SJCRH30 (cell line): ENCODE measurements around the gene EHMT1. TPM values are rescaled to one million over a fixed set of nuclear protein-coding genes. Genes with fewer than 3 reads are reported as not detected.

Source experiments
- DNase-seq, 2 experiments: peaks; one replicate each; pipeline ENCODE4 v3.0.0-alpha.2; 2015 to 2020
- H3K27ac ChIP-seq: fragments of 250-450 bp; sonication (Bioruptor Pico); 2 replicates; pipeline ENCODE4 v1.5.1; 2020; ENCODE audit warnings: mild to moderate bottlenecking, moderate library complexity
- H3K27me3 ChIP-seq: fragments of 250-450 bp; sonication (Bioruptor Pico); 2 replicates; pipeline ENCODE4 v1.5.1; 2020; ENCODE audit warnings: mild to moderate bottlenecking, moderate library complexity
- H3K36me3 ChIP-seq: fragments of 250-450 bp; sonication (Bioruptor Pico); 2 replicates; pipeline ENCODE4 v1.5.1; 2020; ENCODE audit warnings: mild to moderate bottlenecking, moderate library complexity
- H3K4me1 ChIP-seq: fragments of 250-450 bp; sonication (Bioruptor Pico); 2 replicates; pipeline ENCODE4 v1.5.1; 2020; ENCODE audit warnings: mild to moderate bottlenecking, moderate library complexity
- H3K4me3 ChIP-seq: fragments of 250-450 bp; sonication (Bioruptor Pico); 2 replicates; pipeline ENCODE4 v1.5.1; 2020; ENCODE audit warnings: mild to moderate bottlenecking, moderate library complexity
- H3K9me3 ChIP-seq: fragments of 250-450 bp; sonication (Bioruptor Pico); replicated peaks from 2 replicates; pipeline ENCODE4 v1.5.1; 2020; ENCODE audit warnings: mild to moderate bottlenecking, moderate library complexity
- total RNA-seq: library from RNA; depleted of rRNA; stranded (reverse); fragments of >200 nt; shearing (Covaris generic); gene quantifications from 2 replicates; pipeline ENCODE4 v1.2.3, GENCODE V29; 2014; rRNA removed

EHMT1 gene
- 77.3 and 79.6 TPM in 2 replicates for total RNA-seq

DNA sequence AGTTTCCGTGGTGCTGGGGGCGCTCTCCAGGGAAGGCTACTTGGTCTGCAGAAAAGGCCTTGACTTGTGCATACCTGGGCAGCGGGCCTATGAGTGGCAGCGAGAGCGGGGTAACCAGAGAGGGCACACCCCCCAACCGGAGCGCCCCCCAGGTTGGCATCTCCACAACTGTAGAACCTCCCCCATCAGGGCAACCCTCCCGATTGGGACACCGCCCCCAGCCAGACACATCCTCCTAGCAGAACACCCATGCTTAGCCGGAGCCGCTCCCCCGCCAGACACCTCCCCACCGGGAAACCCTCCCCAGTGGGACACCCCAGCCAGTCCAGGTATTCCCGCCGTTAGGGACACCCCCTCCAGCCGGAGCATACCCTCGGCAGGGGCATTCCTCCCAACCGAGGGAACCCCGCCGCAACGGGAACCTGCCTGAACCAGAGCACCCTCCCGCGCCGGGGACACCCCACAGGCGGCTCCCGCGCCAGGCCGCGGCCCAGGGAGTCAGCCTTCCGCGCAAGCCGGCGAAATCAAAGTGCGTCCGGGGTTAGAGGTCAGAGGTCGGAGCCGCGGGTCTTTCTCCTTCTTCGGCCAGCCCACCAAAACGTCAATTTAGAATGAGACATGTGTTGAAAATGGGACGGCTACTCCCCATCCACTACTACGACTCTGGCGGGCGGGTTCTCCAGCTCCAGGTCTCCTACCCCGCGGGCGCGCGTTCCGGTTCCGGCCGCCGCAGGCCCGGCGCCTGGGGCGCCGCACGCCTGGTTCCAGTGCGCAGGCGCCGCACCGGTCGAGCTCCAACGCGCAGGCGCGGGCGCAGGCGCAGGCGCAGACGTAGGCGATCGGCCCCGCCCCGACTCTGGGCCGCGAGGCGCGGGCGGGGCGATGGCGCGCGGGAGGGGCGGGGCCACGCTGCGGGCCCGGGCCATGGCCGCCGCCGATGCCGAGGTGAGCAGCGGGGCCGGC is at the start of gene EHMT1:
Gene EHMT1 (plus strand): TSS at position 901 of the 963 bp plus-strand sequence. CDS start 24 bp downstream, at position 925.
- no peaks in the 10 kb centered on the region; the same call in 1 of the 2 replicates for H3K4me1 ChIP-seq
- H3K27me3 ChIP-seq: no peaks in the 10 kb centered on the region
- peak within 1 kb of the TSS; percentile 69 for H3K27ac ChIP-seq
- H3K4me3 ChIP-seq: peak within 1 kb of the TSS; percentile 85
- H3K36me3 ChIP-seq: peaks cover 37% of the 10 kb centered on the region
- peak; percentile 78 to 92 for DNase-seq
- H3K9me3 ChIP-seq: no peaks in the 10 kb centered on the region

- no peak overlapping the region for H3K4me3 ChIP-seq
- no peaks in the 10 kb centered on the region for H3K27me3 ChIP-seq
- H3K4me1 ChIP-seq: no peaks in the 10 kb centered on the region
- no peak overlapping the region for H3K27ac ChIP-seq
- no peaks in the 10 kb centered on the region for H3K9me3 ChIP-seq
- no peak for DNase-seq
- H3K36me3 ChIP-seq: peaks cover 28% of the 10 kb centered on the region
Measured at GRCh38 chr9:137569609-137570203, 49.1 kb upstream of the EHMT1 start.

GRCh38 chr9:137570566-137570965 is 48.2 kb upstream of the EHMT1 start:
- no peaks in the 10 kb centered on the region for H3K4me1 ChIP-seq
- no peak overlapping the region for H3K27ac ChIP-seq
- peaks cover 32% of the 10 kb centered on the region for H3K36me3 ChIP-seq
- no peaks in the 10 kb centered on the region for H3K27me3 ChIP-seq
- no peak for DNase-seq
- no peak overlapping the region for H3K4me3 ChIP-seq
- H3K9me3 ChIP-seq: no peaks in the 10 kb centered on the region

DNA sequence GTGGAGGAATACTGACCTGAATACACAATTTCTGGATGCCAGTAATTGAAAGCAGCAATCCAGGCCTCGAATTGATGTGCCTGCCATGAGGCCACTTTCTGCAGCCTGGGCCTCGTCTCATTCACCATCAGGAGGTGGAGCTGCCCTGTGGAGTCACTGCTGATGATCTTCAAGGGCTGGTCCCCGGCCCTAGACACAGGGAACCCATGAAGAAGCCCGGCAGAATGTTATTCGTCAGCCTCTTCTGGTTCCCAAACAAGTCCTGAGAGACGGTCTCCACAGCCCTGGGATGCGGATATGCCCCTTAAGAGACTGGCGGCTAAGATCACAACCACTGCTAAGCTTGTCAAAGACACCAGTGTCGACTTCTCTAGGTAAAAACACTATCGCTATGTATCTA is 44.6 kb upstream of the EHMT1 start:
- DNase-seq: no peak
- Histone ChIP-seq H3K4me1 (no peaks in the 10 kb centered on the region; the same call in 1 of the 2 replicates), H3K36me3 (peaks cover 35% of the 10 kb centered on the region), H3K4me3 (no peak overlapping the region), H3K9me3 (no peaks in the 10 kb centered on the region), H3K27me3 (no peaks in the 10 kb centered on the region), H3K27ac (no peak overlapping the region)

- Histone ChIP-seq H3K4me3 (no peak overlapping the region), H3K27me3 (no peaks in the 10 kb centered on the region), H3K4me1 (peaks cover 6% of the 10 kb centered on the region; the same call in 1 of the 2 replicates), H3K9me3 (no peaks in the 10 kb centered on the region), H3K27ac (no peak overlapping the region), H3K36me3 (peaks cover 35% of the 10 kb centered on the region)
- no peak for DNase-seq
Measured at GRCh38 chr9:137575364-137575715, 43.5 kb upstream of the EHMT1 start.

- Histone ChIP-seq H3K36me3 (peaks cover 30% of the 10 kb centered on the region), H3K9me3 (no peaks in the 10 kb centered on the region), H3K27me3 (no peaks in the 10 kb centered on the region), H3K4me3 (no peak overlapping the region), H3K4me1 (peaks cover 9% of the 10 kb centered on the region; the same call in 1 of the 2 replicates), H3K27ac (no peak overlapping the region)
- DNase-seq: no peak
Measured at GRCh38 chr9:137575716-137576411, 42.9 kb upstream of the EHMT1 start.

DNA sequence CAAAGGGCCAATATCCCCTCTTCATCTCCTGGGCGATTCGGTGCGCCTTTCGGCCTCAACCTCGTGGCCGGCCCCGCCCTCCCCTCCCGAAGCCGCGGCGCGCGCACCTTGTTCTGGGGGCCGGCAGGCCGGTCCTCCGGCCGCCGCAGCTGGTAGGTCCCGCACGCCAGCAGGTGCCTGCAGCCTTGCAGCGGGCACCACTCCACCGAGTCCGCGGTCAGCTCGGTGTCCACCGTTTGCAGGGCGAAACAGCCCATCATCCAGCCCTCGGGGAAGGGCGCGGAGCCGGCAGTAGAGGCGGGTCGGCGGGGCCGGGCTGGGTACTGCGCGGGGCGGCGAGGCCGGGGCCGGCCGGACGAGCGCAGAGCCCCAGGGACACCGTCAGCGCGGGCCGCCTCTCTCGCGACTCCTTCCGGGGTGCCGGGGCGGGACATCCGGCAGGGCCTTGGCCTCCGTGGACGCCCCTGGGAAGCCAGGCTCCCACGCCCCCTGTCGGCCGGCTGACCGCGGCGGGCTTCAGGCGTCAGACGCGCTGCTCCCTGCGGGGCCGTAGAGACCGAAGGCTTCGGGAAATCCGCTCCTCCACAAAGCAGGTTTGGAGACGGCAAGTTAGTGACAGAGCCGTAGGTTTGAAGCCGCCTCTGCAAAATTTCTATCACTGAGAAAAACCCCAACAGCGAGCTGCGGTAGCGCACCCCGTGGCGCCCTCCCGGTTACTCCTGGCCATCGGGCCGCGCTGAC is 40.1 kb upstream of the EHMT1 start, which contains the start of gene DPH7:
Gene DPH7 (minus strand): TSS at position 408 of the 741 bp plus-strand sequence. CDS start 148 bp downstream, at position 260.
- DNase-seq: peak; percentile 96
- peak within 1 kb of the TSS; percentile 95 for H3K4me3 ChIP-seq
- H3K27ac ChIP-seq: peak within 1 kb of the TSS; percentile 46
- no peaks in the 10 kb centered on the region for H3K27me3 ChIP-seq
- no peaks in the 10 kb centered on the region for H3K9me3 ChIP-seq
- peaks cover 9% of the 10 kb centered on the region; the same call in 1 of the 2 replicates for H3K4me1 ChIP-seq
- peaks cover 29% of the 10 kb centered on the region for H3K36me3 ChIP-seq

DNA sequence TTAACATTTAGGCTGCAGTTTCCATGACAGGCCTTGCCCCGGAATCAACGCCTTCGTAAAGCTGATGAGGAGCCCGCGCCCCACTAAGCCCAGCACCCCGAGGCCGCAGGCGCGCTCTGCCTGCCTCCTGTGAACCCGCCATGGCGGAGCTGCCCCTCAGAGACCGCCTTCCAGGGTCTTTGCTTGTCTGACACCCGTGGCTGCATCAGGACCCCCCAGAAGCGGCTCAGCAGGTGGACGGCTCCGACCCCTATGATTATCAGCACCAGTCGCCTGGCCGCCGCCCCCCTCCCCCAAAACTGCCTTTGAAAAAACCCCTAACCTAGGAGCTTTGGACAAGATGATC is 39.6 kb upstream of the EHMT1 start:
- Histone ChIP-seq H3K4me3 (peak overlapping the region; percentile 95; the same call in 1 of the 2 replicates), H3K9me3 (no peaks in the 10 kb centered on the region), H3K27me3 (no peaks in the 10 kb centered on the region), H3K27ac (no peak overlapping the region), H3K4me1 (peaks cover 9% of the 10 kb centered on the region; the same call in 1 of the 2 replicates), H3K36me3 (peaks cover 24% of the 10 kb centered on the region; the same call in 1 of the 2 replicates)
- no peak for DNase-seq

DNA sequence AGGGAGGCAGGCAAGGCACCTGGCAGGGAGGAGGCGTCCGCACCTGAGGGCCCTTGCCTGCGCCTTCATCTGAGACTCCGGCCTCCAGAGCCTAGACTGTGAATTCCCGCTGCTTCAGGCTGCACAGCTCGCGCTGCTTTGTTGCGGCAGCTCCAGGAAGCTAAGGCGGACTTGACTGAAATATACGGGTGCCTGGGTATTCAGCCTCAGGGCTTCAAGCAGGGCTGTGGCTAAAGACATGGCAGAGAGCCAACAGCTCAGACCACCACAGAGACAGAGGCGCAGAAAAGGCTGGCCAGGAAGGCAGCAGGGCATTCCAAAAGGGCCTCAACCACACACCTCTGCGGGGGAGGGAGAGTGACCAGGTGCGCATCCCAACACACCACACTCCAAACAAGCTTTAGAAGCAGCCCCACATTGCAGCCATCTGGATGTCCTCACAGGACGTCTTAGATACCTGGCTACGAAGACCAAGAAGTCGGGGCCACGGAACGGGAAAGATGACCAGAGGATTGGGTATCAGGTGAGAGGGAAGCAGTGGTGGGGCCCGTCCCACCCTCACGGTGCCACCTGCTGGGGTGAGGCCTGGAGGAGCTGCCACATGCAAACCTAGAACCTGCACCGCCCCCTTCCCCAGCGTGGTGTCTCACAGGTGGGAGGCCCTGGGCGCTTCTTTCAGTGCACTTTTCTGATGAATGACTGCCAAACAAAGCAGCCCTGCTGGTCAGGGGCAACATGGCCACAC is 38.4 kb upstream of the EHMT1 start:
- Histone ChIP-seq H3K4me1 (peaks cover 9% of the 10 kb centered on the region; the same call in 1 of the 2 replicates), H3K36me3 (peaks cover 23% of the 10 kb centered on the region; the same call in 1 of the 2 replicates), H3K27ac (no peak overlapping the region), H3K27me3 (no peaks in the 10 kb centered on the region), H3K4me3 (no peak overlapping the region), H3K9me3 (no peaks in the 10 kb centered on the region)
- peak; percentile 81 for DNase-seq

DNA sequence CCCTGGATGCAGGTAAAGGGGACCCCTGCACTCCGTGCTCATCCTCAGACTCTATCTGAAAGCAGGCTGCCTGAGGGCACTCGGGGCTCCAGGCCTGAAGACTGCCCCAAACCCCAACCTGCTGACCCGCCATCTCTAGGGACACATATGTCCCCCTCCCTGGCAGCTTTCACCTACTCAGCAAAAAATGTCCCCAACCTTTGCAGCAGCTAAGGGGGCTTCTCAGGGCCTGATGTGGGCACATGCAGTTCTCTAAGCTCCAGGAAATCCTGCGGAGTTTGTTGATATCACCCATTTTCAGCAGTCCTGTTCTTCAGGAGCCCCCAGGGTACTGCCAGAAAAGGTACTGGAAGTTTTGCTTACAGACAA is 37.9 kb upstream of the EHMT1 start:
- Histone ChIP-seq H3K4me3 (no peak overlapping the region), H3K36me3 (peaks cover 23% of the 10 kb centered on the region; the same call in 1 of the 2 replicates), H3K27ac (no peak overlapping the region), H3K4me1 (peaks cover 9% of the 10 kb centered on the region; the same call in 1 of the 2 replicates), H3K9me3 (no peaks in the 10 kb centered on the region), H3K27me3 (no peaks in the 10 kb centered on the region)
- DNase-seq: no peak

GRCh38 chr9:137581361-137582285 is 37.2 kb upstream of the EHMT1 start:
- Histone ChIP-seq H3K4me3 (no peak overlapping the region), H3K27me3 (no peaks in the 10 kb centered on the region), H3K27ac (no peak overlapping the region), H3K9me3 (no peaks in the 10 kb centered on the region), H3K4me1 (peaks cover 9% of the 10 kb centered on the region; the same call in 1 of the 2 replicates), H3K36me3 (peaks cover 25% of the 10 kb centered on the region)
- DNase-seq: no peak

GRCh38 chr9:137582286-137582860 is 36.4 kb upstream of the EHMT1 start:
- H3K27me3 ChIP-seq: no peaks in the 10 kb centered on the region
- H3K4me3 ChIP-seq: no peak overlapping the region
- peaks cover 32% of the 10 kb centered on the region for H3K36me3 ChIP-seq
- DNase-seq: peak; percentile 56 to 62
- no peak overlapping the region for H3K27ac ChIP-seq
- no peaks in the 10 kb centered on the region for H3K9me3 ChIP-seq
- H3K4me1 ChIP-seq: peaks cover 9% of the 10 kb centered on the region; the same call in 1 of the 2 replicates
